Gastrocnemius medialis (tissue), 4 donors: ENCODE results near the gene SPACDR.

ENCODE experiments used
- CTCF ChIP-seq, 5 experiments: fragments of 450-650 bp in 3 of 5; fragments of 200-600 bp in 2 of 5; sonication (generic) in 2 of 5; IDR thresholded peaks in 4 of 5; conservative IDR thresholded peaks in 1 of 5; 1 replicate in 4 of 5; 2 replicates in 1 of 5; pipeline ENCODE4 v1.5.1; 2016 to 2019; ENCODE audit warnings: antibody characterized with exemption in 5 of 5, mild to moderate bottlenecking in 3 of 5, moderate library complexity in 3 of 5
- POLR2A ChIP-seq, 2 donors: fragments of 450-650 bp; IDR thresholded peaks; one replicate each; pipeline ENCODE4 v1.6.1; 2017; ENCODE audit warnings: antibody characterized with exemption in 2 of 2, mild to moderate bottlenecking in 2 of 2, moderate library complexity in 2 of 2

GRCh38 chr7:100430493-100431285, 33.4 kb downstream of the SPACDR start:
- no peak for TF ChIP-seq CTCF (IDR thresholded peaks at IDR 0.05 in 4 of 5, conservative IDR thresholded peaks at IDR 0.05 in 1 of 5)
- TF ChIP-seq POLR2A (IDR thresholded peaks at IDR 0.05): no peak
